NCI-H446 (cell line): ENCODE measurements around the gene LILRB5.
"Not testable (repeated sequence)": the region's sequence is repeated elsewhere in the genome, so short reads cannot be mapped to it uniquely, and the experiment has no call there.

Experiments
- DNase-seq, 2 experiments: peaks; one replicate each; lab custom pipeline; 2025; lab: John Stamatoyannopoulos, UW

Gene LILRB5

DNA sequence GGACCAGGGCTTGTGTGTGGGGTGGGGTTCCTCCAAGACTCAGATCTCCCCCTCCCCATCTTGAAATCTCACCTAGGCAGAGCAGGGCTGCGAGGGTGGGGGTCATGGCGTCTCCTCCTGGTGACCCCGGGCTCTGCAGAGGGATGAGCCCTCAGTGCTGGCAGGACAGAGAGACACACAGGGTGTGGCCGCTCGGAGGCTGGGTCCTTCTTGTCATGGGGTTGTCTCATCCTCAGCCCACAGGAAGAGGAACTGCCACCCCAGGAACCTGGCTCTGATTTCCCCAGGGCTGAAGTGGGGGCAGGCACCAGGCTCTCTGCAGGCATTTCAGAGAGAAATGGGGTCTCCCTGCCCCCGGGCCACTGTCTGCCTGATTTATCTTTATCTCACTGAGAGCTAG lies 14.4 kb downstream of the LILRB5 start, which contains the start of gene LILRA6:
LILRA6 (minus strand) TSS at position 145 of the 400 bp plus-strand sequence.
- DNase-seq: not testable (repeated sequence)

- not testable (repeated sequence) for DNase-seq
These were observed 14.8 kb downstream of the LILRB5 start for GRCh38 chr19:54242234-54242633.

DNA sequence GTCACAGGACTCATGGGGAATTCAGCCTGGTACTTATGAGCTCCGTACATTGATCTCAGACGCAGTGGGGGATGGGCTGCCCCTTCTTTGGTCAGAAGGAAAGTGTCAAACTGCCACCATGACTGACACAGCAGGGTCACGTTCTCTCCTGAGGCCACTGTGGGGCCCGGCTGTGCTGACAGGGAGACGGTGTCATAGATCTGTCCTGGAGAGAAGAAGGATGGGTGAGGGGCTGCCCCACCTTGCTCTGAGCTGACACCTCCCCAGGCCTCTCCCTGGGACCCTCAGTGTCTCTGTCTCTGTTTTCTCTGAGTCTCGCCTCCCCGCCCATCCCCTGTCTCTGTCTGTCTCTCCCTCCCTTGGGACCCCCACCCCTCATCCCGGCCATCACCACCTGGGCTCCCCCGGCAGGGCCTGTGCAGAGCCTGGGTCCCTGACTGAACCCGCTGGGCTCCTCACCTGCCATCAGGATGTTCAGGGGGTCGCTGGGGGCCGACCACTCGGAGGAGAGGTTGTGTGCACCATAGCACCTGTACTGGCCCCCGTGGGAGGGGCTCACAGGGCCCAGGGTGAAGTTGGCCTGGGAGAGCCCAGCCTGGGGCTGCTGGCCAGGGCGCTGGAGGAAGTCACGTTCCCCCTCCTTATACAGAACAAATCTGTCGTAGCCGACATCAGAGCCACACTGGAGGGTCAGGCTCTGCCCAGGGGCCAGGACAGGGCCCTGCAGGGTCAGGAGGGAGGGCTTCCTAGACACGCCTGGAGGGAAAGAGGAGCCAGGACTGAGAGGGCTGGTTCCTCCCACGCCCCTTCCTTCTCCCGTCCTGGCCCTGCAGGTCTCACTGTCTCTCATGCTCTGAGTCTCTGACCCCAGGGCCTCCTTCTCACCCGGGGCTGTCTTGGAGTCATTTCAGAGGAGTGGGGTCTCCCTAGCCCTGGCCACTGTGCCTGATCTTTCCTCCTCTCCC lies 16.4 kb downstream of the LILRB5 start:
- DNase-seq: not testable (repeated sequence)

GRCh38 chr19:54239491-54240371 lies 17.3 kb downstream of the LILRB5 start:
- not testable (repeated sequence) for DNase-seq

DNA sequence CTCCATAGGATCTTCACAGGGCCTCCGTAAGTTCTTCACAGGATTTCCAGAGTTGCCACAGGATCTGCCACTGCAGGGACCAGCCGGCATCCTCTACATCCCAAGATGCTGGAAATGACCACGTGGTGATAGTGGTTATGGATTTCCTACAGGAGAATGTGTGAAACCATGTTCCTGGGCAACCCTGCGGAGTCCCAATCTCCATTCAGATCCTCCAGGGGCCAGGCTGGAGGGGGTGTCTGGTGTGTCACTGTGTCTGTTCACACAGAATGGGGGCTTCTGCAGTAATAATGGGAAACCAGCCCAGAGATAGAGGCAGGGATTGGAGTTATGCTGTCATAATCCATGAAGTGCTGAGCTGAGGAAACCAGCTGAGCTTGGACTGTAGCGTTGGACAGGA lies 23.1 kb downstream of the LILRB5 start:
- DNase-seq: no peak

DNA sequence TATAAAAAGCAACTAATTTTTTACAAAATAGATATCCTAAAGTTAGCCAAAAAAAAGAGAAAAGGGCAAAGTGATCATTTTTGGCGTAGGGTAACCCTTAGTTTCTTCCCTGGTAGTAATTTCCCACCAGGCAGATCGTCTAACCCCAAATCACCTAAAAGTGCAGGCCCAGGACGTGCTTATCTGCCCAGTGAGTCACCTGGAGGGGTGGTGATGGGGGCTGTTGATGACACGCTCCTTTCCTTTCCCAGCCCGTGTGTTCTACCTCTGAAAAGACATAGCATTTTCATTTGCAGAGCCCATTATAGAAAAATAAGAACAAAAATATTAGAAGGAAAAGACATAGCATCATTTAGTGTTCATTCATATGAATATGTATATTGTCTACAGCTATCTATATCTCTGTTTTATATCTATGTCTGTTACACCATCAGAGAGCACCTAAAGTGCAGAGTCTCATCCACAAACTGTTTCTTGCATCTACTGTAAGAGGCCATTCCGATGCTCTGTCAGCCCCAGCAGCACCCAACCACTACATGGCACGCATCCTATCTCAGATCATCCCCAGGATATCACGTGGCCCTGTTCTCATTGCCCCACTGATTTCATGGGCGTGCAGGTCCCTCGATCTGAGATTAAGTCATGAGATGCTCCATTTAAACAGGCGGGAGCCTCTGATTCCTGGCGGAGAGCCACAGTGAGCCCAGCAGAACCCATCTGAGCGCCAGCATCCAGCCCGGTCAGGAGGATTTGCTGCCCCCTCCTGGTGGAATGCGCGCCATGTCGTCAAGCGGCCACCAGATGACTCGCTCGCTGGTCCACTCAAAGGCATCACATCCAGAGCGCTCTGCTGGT lies 25.8 kb downstream of the LILRB5 start:
- peak; percentile 59 to 81 for DNase-seq

DNA sequence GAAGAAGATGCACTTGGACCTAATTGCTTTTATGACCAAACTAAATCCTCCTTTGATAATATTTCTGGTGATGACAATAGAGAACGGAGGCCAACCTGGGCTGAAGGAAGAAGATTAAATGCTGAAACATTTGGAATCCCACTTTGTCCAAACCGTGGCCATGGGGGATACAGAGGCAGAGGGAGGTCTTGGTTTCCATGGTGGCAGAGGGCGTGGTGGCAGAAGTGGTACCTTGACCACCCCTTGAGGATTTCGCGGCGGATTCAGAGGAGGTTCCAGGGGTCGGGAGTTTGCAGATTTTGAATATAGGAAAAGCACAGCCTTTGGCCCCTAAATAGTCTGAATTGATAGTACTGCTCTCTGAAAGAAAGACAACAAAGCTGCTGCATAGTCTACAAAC lies 27.0 kb downstream of the LILRB5 start:
- DNase-seq: no peak

DNA sequence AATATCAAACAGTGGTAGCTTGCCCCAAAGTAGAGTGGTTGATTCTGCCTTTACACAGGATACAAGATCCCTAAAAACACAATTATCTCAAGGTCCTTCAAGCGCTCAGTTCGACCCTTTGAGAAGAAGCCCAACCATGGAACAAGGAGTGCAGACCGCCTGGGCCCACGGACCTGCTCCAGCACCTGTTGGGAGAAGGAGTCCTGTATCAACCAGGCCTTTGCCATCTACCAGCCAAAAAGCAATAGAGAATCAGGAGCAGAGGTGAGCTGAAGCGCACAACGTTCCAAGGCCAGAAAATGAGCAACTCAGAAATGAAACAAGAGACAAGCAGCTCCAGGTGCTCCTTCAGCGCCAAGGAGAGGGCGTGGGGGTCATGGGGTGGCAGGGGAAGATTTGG lies 27.9 kb downstream of the LILRB5 start:
- DNase-seq: no peak

DNA sequence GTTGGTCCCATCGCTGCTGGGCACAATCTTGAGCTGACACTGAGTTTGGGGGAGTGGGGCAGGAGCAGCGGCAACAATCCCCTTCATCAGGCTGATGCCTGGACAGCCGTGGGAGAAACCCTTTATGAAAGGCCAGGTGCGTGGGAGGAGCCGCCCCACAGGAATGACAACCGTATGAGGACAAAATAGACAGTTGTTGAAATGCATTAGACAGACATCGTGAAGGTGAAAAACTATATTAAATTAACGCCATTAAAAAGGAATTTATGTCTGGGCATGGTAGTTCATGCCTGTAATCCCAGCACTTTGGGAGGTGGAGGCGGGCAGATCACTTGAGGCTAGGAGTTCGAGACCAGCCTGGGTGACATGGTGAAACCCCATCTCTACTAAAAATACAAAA lies 32.5 kb downstream of the LILRB5 start:
- not testable (repeated sequence) for DNase-seq

GRCh38 chr19:54223937-54224281 lies 33.2 kb downstream of the LILRB5 start:
- not testable (repeated sequence) for DNase-seq

- DNase-seq: not testable (repeated sequence)
These were observed 33.7 kb downstream of the LILRB5 start for GRCh38 chr19:54223277-54223936.

GRCh38 chr19:54222474-54223276 lies 34.4 kb downstream of the LILRB5 start, which contains the start of gene LILRB3:
LILRB3 (minus strand) TSS chr19:54223007; CDS start chr19:54222976, 31 bp downstream.
- DNase-seq: not testable (repeated sequence)

- DNase-seq: not testable (repeated sequence)
These were observed 35.1 kb downstream of the LILRB5 start for GRCh38 chr19:54221947-54222346.

GRCh38 chr19:54219702-54220101 lies 37.4 kb downstream of the LILRB5 start:
- not testable (repeated sequence) for DNase-seq

DNA sequence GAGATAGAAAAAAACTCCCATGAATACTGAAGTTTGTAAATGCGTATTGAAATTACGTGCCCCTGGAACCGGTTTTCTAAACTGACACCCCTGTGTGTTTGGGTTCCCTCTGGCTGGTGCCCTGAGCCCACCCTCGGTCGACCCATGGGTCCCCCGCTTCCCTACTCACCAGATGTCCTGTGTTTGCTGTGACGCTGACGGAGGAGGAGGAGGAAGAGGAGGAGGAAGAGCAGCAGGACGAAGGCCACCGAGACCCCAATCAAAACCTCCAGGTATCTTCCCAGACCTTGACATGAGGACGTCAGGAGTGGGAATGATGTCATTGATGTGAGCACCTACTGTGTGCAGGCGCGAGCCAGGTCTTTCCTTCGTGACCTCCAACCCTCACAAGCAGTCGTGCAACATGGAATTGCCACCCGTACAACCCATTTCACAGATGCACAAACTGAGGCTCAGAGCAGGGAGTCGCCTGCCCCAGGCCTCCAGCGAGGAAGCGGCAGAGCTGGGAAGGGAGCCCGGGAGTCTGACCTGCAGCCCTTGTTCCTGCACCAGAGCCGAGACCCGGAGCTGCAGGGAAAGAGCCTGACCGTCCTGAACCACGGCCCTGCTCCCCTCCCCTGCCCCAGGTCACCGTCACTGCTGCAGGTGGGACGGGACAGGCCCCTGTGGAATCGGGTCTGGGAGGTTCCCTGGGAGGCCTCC lies 38.0 kb downstream of the LILRB5 start:
- DNase-seq: no peak

DNA sequence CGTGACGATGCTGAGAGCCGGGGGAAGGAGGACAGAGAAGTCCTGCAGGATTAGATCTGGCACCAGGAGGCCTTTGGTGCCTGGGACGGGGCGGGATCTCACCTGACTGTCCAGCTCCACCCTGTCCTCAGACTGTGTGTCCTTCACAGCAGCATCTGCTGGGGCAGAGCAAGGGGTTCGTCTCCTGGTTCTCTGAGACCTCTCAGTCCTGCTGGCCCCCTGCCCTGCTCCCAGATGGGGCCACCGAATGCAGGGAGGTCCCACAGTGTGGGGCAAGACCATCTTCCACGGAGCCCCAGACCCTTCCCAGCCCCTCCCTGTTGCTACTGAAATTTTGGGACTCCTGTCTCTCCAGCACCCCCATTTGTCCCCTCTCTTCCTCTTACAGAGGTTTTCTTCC lies 38.8 kb downstream of the LILRB5 start:
- DNase-seq: no peak

DNA sequence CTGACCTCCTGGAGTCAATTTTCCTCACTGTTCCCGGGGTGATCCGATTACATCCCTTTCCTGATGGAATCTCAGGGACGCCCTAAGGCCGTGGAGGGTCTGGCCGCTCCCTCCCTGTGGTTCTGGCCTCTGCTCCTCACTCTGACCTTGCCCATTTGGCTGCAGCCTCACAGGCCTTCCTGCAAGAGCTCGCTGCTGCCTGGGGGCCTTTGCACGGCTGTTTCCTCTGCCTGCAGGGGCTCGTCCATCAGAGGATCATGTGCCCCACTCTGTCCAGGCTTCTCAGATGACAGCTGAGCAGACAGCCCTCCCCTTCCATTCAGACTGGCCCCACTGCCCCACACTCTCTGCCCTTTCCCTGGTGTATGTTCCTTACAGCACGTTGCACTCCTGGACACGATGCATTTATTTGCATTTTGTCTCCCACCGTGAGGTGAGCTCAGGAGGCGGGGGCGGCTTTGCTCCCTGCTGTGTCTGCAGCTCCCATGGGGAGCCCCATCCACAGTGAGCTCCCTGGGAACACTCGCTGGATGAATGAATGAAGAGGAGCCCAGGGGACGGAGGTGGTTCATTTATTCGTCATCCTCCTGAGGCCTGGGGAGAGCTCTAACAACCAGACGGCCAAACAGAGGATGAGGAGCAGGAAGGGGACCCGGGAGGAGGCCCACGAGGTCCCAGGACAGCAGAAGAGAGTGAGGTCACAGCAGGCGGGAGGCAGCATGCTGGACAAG lies 39.4 kb downstream of the LILRB5 start:
- DNase-seq: not testable (repeated sequence)

DNA sequence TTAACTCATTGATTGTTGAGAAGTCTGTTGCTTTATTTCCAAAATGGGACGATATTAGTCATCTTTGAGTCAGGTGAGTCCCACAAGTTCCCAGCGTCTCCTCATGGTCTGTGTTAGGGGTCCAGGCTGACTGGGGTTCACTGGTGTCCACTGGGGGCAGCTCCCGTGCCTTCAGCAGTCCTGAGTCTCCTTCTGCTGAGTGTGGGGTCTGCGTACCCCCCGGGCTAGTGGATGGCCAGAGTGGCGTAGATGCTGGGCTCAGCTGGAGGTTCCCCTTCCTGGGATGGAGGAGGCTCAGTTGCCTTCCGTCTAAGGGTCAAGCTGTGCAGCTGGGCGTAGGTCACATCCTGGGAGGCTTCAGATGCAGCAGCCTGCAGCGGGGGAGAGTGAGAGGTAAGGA lies 40.2 kb downstream of the LILRB5 start:
- DNase-seq: no peak

DNA sequence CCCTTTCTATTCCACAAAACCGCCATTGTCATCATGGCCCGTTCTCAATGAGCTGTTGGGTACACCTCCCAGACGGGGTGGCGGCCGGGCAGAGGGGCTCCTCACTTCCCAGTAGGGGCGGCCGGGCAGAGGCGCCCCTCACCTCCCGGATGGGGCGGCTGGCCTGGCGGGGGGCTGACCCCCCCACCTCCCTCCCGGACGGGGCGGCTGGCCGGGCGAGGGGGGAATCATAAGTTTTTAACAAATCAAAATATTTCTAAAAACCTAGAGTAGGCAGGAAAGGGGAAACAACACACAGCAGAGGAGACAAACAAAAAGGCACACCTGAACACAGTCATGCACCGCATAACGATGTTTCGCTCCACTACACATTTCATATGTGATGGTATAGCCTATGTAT lies 42.3 kb downstream of the LILRB5 start:
- DNase-seq: not testable (repeated sequence)
